ENCODE results near the gene FANCC.

FANCC gene

DNA sequence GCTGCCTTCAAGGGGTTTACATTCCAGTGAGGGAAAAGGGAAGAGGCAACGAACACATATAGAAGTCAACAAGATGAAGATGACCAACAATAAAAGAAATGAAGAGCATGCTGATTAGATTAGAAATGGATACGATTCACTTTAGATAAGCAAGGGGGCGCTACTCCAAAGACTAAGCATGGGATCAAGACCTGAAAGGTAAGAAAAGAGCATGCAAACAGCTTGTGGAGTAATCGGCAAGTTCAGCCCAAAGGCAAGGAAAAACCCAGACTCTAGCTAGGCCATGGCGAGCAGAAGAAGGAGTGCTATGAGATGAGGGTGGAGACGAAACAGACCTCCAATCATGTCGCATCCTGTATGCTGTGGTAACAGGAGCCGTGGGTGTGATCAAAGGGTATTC lies 124.4 kb downstream of the FANCC start:
- Histone ChIP-seq H3K27ac (no peak overlapping the region), H3K4me3 (ENCODE audit: low read depth, low read length) (no peak overlapping the region), H3K27me3 (ENCODE audit: insufficient read depth, low read depth, severe bottlenecking) (no peaks in the 10 kb centered on the region), H3K9me3 (ENCODE audit: severe bottlenecking) (no peaks in the 10 kb centered on the region), H3K36me3 (no peaks in the 10 kb centered on the region; the same call in 1 of the 2 replicates)
- DNase-seq = no peak
- TF ChIP-seq, protein P1, sequence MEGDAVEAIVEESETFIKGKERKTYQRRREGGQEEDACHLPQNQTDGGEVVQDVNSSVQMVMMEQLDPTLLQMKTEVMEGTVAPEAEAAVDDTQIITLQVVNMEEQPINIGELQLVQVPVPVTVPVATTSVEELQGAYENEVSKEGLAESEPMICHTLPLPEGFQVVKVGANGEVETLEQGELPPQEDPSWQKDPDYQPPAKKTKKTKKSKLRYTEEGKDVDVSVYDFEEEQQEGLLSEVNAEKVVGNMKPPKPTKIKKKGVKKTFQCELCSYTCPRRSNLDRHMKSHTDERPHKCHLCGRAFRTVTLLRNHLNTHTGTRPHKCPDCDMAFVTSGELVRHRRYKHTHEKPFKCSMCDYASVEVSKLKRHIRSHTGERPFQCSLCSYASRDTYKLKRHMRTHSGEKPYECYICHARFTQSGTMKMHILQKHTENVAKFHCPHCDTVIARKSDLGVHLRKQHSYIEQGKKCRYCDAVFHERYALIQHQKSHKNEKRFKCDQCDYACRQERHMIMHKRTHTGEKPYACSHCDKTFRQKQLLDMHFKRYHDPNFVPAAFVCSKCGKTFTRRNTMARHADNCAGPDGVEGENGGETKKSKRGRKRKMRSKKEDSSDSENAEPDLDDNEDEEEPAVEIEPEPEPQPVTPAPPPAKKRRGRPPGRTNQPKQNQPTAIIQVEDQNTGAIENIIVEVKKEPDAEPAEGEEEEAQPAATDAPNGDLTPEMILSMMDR (IDR thresholded peaks at IDR 0.05; ENCODE audit: low read depth, low read length) = peak; percentile 42; the same call in 1 of the 2 replicates

DNA sequence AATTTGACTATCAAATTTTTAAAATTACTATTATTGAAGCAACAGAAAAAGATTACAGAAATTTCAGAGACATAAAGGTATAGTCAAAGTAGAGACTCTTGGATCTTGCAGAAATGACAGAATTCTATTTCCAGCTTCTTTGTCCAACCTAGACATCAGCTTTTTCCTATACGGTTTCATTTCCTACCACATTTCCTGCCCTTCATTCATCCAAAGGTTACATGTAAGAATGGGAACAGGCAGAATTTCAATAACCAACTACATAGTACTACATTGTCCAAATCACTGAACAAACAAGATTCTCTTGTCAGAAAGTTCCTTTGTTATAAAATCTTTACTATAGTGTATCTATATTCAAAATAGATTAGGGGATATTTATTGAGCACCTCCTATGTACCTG lies 124.9 kb downstream of the FANCC start:
- Histone ChIP-seq H3K27me3 (ENCODE audit: insufficient read depth, low read depth, severe bottlenecking) (no peaks in the 10 kb centered on the region), H3K36me3 (no peaks in the 10 kb centered on the region; the same call in 1 of the 2 replicates), H3K4me3 (ENCODE audit: low read depth, low read length) (no peak overlapping the region), H3K9me3 (ENCODE audit: severe bottlenecking) (no peaks in the 10 kb centered on the region), H3K27ac (no peak overlapping the region)
- no peak for DNase-seq
- TF ChIP-seq, protein P1 (IDR thresholded peaks at IDR 0.05; ENCODE audit: low read depth, low read length) = no peak

DNA sequence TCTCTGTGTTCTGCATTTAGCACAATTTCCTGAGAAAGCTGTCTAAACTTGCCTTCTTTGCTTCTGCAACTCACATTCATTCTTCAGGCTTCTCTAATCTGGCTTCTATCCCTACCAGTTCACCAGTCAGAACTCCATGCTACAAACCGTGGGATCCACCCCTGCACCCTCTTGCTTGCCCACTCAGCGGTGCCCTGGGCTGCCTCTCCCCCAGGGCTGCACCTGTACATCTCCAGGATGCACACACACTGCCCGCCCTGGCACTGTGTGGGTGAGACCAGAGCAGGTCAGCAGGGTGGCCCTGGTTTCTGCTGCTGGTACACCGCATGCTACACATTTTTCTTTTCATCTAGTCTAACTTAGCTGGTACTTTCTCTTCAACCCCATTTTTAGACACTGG lies 127.1 kb downstream of the FANCC start:
- H3K27ac ChIP-seq = no peak overlapping the region
- no peaks in the 10 kb centered on the region for H3K9me3 ChIP-seq (ENCODE audit: severe bottlenecking)
- H3K36me3 ChIP-seq = peaks cover 3% of the 10 kb centered on the region; the same call in 1 of the 2 replicates
- no peak overlapping the region for H3K4me3 ChIP-seq (ENCODE audit: low read depth, low read length)
- H3K27me3 ChIP-seq (ENCODE audit: insufficient read depth, low read depth, severe bottlenecking) = no peaks in the 10 kb centered on the region
- no peak for DNase-seq
- TF ChIP-seq, protein P1 (IDR thresholded peaks at IDR 0.05; ENCODE audit: low read depth, low read length) = no peak

DNA sequence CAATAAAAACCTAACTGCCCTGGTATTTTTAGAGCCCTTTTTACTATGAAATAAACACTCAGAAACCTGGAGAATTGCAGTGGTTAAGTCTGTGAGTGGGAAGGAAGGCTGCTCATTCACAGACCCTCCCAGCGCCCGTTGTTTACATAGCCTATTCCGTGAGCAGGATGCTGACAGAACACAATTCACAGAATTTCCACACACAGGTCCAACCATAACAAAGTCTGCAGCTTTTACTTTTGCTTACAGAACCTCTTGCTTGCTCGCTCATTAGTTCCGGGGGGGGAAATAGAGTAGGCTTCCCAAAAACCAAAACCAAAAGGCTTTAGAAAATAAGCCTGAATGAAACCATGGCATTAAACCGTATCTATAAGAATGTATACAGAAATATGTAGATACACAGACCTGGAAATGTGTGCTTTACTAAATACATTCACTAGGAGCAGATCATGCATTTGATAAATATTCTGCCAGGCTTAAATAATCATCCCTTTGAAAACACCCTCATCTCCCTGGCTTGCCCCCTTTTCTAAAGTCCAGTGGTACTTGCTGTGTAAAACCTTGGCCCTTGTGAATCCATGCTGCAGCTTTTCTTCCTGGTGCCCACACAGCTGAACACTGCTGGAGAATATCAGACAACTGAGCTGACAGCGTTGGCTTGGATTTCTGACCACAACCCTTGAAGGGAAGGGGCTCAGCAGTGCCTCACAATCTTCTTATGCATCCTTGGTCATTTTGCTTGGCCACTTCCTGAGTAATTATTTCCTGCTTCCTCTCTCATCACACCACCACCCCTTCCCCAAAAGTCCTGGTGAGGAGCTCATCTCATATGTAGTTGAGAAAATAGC lies 128.0 kb downstream of the FANCC start:
- no peak overlapping the region for H3K27ac ChIP-seq
- H3K27me3 ChIP-seq (ENCODE audit: insufficient read depth, low read depth, severe bottlenecking) = no peaks in the 10 kb centered on the region
- no peaks in the 10 kb centered on the region for H3K9me3 ChIP-seq (ENCODE audit: severe bottlenecking)
- TF ChIP-seq, protein P1 (IDR thresholded peaks at IDR 0.05; ENCODE audit: low read depth, low read length) = no peak
- H3K36me3 ChIP-seq = peaks cover 3% of the 10 kb centered on the region
- no peak for DNase-seq
- no peak overlapping the region for H3K4me3 ChIP-seq (ENCODE audit: low read depth, low read length)

DNA sequence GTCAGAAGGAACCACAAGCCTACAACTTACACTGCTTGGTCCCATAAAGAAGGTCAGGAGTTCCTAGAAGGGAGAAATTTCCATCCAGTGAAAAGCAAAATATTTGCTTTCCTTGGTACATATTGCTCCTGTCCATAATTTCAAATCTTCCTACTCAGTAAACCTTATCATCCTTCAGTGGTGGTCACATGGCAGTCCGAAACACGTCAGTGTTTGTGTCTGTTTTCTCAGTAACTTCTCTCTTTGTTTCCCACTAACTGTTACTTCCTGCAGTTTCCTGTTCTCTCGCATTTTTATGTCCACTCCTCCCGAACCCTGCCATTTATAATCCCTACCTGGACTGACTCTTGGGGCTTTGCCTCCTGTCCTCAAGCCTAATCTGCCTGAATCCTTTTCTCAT lies 129.1 kb downstream of the FANCC start:
- Histone ChIP-seq H3K36me3 (peaks cover 4% of the 10 kb centered on the region), H3K27ac (no peak overlapping the region), H3K27me3 (ENCODE audit: insufficient read depth, low read depth, severe bottlenecking) (no peaks in the 10 kb centered on the region), H3K4me3 (ENCODE audit: low read depth, low read length) (no peak overlapping the region), H3K9me3 (ENCODE audit: severe bottlenecking) (no peaks in the 10 kb centered on the region)
- TF ChIP-seq, protein P1 (IDR thresholded peaks at IDR 0.05; ENCODE audit: low read depth, low read length) = no peak
- DNase-seq = no peak

Measured in WERI-Rb-1 (cell line).